Measurements from ENCODE around the gene GUCD1.
"Not testable (repeated sequence)": the region's sequence is repeated elsewhere in the genome, so short reads cannot be mapped to it uniquely, and the experiment has no call there.

GUCD1 gene

DNA sequence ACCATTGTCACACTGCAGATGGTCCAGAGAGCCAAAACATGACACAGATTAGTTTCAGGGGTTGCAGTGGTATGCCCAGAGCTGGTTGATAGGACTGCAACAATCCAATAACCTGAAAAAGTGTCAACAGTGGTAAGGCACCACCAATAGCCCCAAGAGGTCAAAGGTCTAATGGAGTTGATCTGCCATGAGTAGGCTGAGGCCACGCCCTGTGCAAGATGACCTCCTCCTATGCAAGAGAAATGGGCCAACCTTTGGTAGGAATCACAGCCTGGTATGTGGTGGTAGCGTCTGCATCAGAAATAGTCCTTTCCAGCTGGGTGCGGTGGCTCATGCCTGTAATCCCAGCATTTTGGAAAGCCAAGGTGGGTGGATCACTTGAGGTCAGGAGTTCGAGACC, 19.6 kb downstream of the GUCD1 start:
- DNase-seq (ENCODE audit: insufficient read length, low spot score) (no peak), FAIRE-seq (no peak)
- TF ChIP-seq PAX5 (IDR thresholded peaks at IDR 0.05; ENCODE audit: insufficient read depth, low read length, severe bottlenecking): no peak
- no peak for TF ChIP-seq POLR2AphosphoS5 (IDR thresholded peaks at IDR 0.05; ENCODE audit: low read depth, low read length)
- no peak for TF ChIP-seq SPI1 (IDR thresholded peaks at IDR 0.05; ENCODE audit: low read depth, low read length)
- no peak for TF ChIP-seq POLR2A (IDR thresholded peaks at IDR 0.05; ENCODE audit: low read depth, low read length)
- TF ChIP-seq TAF1 (IDR thresholded peaks at IDR 0.05; ENCODE audit: low read depth, low read length): no peak
- TF ChIP-seq POU2F2 (IDR thresholded peaks at IDR 0.05; ENCODE audit: low read depth, low read length): no peak

DNA sequence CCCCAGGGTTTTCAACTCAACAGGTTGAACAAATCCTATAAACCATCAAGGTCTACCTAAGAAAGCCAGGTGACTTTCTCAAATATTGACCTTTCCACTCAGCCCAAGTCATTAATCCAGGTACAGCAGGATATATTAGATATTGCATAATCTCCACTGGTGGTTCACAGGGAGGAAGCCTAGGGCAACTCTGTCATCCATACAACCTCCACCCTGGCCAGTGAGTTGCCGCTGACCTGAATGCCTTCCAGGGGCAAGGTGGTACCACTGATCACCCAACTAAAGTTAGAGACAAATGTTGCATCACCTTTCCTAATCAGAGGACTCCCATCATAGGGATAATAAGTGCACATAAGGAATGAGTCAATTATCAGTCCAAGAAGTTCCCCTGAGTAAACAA, 22.9 kb downstream of the GUCD1 start:
- TF ChIP-seq POLR2AphosphoS5 (IDR thresholded peaks at IDR 0.05; ENCODE audit: low read depth, low read length) (no peak), POLR2A (IDR thresholded peaks at IDR 0.05; ENCODE audit: low read depth, low read length) (no peak), POU2F2 (IDR thresholded peaks at IDR 0.05; ENCODE audit: low read depth, low read length) (no peak)
- DNase-seq (ENCODE audit: insufficient read length, low spot score) (no peak), FAIRE-seq (no peak)

- FAIRE-seq; DNase-seq (ENCODE audit: insufficient read length, low spot score): not testable (repeated sequence)
Measured at GRCh38 chr22:24530968-24531367, 24.0 kb downstream of the GUCD1 start.

DNA sequence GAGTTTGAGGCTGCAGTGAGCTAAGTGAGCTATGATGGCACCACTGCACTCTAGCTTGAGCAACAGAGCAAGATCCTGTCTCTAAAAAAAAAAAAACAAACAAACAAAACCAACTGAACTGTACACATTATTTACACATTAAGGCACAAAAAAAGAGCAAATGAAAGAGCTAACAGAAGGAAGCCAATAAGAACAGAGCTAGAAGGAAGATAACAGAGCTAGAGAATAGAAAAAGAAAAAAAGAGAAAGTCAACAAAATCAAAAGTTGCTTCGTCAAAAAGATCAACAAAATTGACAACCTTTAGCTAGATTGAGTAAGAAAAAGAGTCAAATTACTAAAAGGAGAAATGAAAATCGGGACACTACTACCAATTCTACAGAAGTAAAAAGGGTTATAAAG, 25.0 kb downstream of the GUCD1 start:
- FAIRE-seq (no peak), DNase-seq (ENCODE audit: insufficient read length, low spot score) (no peak)
- no peak for TF ChIP-seq POLR2A (IDR thresholded peaks at IDR 0.05; ENCODE audit: low read depth, low read length)

- DNase-seq (ENCODE audit: insufficient read length, low spot score) (no peak), FAIRE-seq (no peak)
- TF ChIP-seq TAF1 (IDR thresholded peaks at IDR 0.05; ENCODE audit: low read depth, low read length) (no peak), SPI1 (IDR thresholded peaks at IDR 0.05; ENCODE audit: low read depth, low read length) (no peak), POLR2AphosphoS5 (IDR thresholded peaks at IDR 0.05; ENCODE audit: low read depth, low read length) (no peak), PAX5 (IDR thresholded peaks at IDR 0.05; ENCODE audit: insufficient read depth, low read length, severe bottlenecking) (no peak), POLR2A (IDR thresholded peaks at IDR 0.05; ENCODE audit: low read depth, low read length) (no peak), POU2F2 (IDR thresholded peaks at IDR 0.05; ENCODE audit: low read depth, low read length) (no peak)
Measured at GRCh38 chr22:24526191-24526590, 28.7 kb downstream of the GUCD1 start.

GRCh38 chr22:24525416-24526037, 29.4 kb downstream of the GUCD1 start:
- DNase-seq (ENCODE audit: insufficient read length, low spot score) (peak; percentile 63), FAIRE-seq (peak; percentile 96)

DNA sequence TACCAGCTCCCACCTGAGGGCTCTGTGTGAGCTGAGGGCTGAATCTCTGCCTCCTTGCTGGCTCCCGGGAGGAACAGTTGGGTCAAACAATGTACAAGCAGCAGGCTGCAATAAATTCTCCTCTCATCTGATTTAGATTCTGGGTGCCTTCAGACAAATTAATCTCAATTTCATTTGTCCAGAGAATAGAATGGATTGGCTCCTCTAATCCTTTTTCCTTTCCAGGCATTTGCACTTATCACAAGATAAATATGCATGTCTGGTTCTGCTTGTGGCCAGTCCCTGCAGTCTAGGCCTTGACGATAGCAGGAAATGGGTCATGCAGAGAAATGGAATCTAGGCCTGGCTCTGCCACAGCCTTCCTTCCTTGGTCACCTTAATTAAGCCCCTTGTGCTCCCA, 31.1 kb downstream of the GUCD1 start:
- FAIRE-seq (no peak), DNase-seq (ENCODE audit: insufficient read length, low spot score) (no peak)
- no peak for TF ChIP-seq POLR2AphosphoS5 (IDR thresholded peaks at IDR 0.05; ENCODE audit: low read depth, low read length)
- no peak for TF ChIP-seq PAX5 (IDR thresholded peaks at IDR 0.05; ENCODE audit: insufficient read depth, low read length, severe bottlenecking)
- no peak for TF ChIP-seq POU2F2 (IDR thresholded peaks at IDR 0.05; ENCODE audit: low read depth, low read length)
- no peak for TF ChIP-seq POLR2A (IDR thresholded peaks at IDR 0.05; ENCODE audit: low read depth, low read length)
- TF ChIP-seq SPI1 (IDR thresholded peaks at IDR 0.05; ENCODE audit: low read depth, low read length): no peak
- no peak for TF ChIP-seq TAF1 (IDR thresholded peaks at IDR 0.05; ENCODE audit: low read depth, low read length)

More at GRCh38 chr22:24525416-24526037, 29.4 kb downstream of the GUCD1 start:
- TF ChIP-seq TAF1 (IDR thresholded peaks at IDR 0.05; ENCODE audit: low read depth, low read length): no peak

DNA sequence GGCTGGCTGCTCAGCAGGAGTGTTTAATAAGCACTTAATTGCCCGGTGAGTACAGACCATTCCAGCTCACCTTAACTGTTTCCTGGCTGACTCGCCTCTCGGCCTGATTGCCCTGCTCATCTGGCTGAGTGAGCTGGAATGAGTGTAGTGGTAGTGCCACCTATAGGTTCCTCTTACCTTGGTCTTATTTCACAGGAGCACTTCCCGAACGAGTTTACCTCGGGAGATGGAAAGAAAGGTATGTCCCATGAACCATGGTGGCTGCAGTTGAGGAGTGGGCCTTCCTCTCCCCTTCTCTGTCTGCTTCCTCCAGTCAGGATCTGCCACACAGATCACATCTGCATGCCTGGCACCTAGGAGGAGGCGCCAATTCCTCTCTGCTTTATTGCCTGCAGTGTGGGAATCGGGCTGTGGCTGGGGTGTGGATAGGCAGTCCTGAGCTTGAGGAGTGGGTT, 33.1 kb downstream of the GUCD1 start:
- TF ChIP-seq SPI1 (IDR thresholded peaks at IDR 0.05; ENCODE audit: low read depth, low read length) (no peak), PAX5 (IDR thresholded peaks at IDR 0.05; ENCODE audit: insufficient read depth, low read length, severe bottlenecking) (no peak)
- DNase-seq (ENCODE audit: insufficient read length, low spot score): no peak
- peak; percentile 95 for FAIRE-seq

DNA sequence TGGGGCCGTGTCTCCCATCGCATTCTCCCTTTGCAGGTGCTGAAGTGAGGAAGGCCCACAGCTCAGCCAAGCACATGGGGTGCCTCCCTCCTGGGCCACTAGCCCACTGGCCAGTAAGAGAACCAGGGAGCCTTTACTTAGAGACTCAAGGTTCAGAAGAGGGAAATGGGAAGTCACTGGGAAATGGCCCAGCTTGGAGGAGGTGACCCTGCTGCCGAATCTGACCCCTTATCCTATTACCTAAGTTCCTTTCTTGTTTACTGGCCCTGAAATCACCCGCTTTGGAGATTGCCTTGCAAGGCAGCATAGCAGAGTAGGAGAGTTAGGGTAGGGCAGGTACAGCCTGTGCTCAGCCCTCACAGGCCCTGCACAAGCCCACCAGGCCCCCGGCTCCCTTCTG, 35.4 kb downstream of the GUCD1 start:
- DNase-seq (ENCODE audit: insufficient read length, low spot score) (no peak), FAIRE-seq (no peak)
- no peak for TF ChIP-seq SPI1 (IDR thresholded peaks at IDR 0.05; ENCODE audit: low read depth, low read length)
- TF ChIP-seq TAF1 (IDR thresholded peaks at IDR 0.05; ENCODE audit: low read depth, low read length): no peak
- TF ChIP-seq POLR2AphosphoS5 (IDR thresholded peaks at IDR 0.05; ENCODE audit: low read depth, low read length): no peak
- TF ChIP-seq POU2F2 (IDR thresholded peaks at IDR 0.05; ENCODE audit: low read depth, low read length): no peak
- no peak for TF ChIP-seq POLR2A (IDR thresholded peaks at IDR 0.05; ENCODE audit: low read depth, low read length)
- no peak for TF ChIP-seq PAX5 (IDR thresholded peaks at IDR 0.05; ENCODE audit: insufficient read depth, low read length, severe bottlenecking)

DNA sequence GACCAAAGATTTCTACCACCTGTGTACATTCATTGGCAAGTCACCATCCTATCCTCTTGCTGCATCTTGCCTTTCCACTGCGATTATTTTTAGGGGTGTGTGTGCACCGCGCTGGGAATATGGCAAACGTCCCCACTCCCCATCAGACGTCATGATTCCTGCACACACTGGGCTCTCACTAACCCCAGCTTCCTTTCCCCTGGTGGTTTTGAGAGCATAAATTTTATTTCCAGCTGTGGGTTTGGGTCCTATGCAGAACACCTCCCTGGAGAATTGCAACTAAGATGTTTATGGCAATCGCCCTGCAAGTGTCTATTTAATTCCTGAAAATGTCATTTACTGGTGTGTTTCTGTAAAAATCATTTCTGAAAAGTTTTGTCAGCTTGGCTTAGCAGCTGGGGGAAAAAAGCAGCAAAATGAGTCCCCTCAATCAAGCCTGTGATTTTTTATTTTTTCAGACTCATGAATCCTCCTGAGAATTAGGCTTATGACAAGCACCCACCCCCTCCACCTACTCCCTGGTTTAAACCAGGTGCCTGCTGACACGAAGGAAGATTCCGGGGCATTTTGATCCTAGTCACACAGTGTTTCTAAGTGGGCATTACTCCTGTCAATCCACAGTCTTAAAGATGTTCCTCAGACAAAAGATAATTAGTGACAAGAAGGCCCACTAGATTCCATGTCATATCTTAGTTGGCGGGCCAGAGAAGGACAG, 36.0 kb downstream of the GUCD1 start:
- FAIRE-seq: peak; percentile 31
- no peak for TF ChIP-seq SPI1 (IDR thresholded peaks at IDR 0.05; ENCODE audit: low read depth, low read length)
- no peak for TF ChIP-seq PAX5 (IDR thresholded peaks at IDR 0.05; ENCODE audit: insufficient read depth, low read length, severe bottlenecking)
- no peak for TF ChIP-seq TAF1 (IDR thresholded peaks at IDR 0.05; ENCODE audit: low read depth, low read length)
- no peak for TF ChIP-seq POLR2AphosphoS5 (IDR thresholded peaks at IDR 0.05; ENCODE audit: low read depth, low read length)
- no peak for TF ChIP-seq POU2F2 (IDR thresholded peaks at IDR 0.05; ENCODE audit: low read depth, low read length)
- TF ChIP-seq POLR2A (IDR thresholded peaks at IDR 0.05; ENCODE audit: low read depth, low read length): no peak

GRCh38 chr22:24518228-24518627, 36.7 kb downstream of the GUCD1 start:
- DNase-seq (ENCODE audit: insufficient read length, low spot score) (no peak), FAIRE-seq (no peak)
- TF ChIP-seq POLR2A (IDR thresholded peaks at IDR 0.05; ENCODE audit: low read depth, low read length): no peak

More for the DNA sequence above, 36.0 kb downstream of the GUCD1 start:
- DNase-seq (ENCODE audit: insufficient read length, low spot score): no peak

Measured in GM12891 (cell line).